ENCODE measurements around the gene ATP10A.

Gene ATP10A

DNA sequence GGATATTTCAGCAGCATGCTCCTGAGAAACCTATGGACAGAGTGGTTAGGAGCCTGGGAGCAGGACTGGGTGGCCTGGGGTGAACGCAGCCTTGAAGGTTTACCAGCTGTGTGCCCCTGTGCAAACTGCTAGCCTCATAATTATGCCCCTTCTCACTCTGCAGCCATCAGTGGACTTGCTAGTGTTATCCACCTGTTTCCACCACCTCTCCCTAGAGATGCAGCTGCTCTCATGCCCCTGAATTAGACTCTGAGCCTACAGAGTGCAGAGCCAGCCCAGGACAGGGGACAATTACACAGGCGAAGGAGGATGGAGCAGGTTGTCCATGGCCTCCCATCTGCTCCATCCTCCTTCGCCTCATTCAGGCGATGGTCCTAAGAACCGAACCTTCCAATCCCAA lies 175.9 kb downstream of the ATP10A start:
- DNase-seq (ENCODE audit: low spot score) (no peak), FAIRE-seq (no peak)

DNA sequence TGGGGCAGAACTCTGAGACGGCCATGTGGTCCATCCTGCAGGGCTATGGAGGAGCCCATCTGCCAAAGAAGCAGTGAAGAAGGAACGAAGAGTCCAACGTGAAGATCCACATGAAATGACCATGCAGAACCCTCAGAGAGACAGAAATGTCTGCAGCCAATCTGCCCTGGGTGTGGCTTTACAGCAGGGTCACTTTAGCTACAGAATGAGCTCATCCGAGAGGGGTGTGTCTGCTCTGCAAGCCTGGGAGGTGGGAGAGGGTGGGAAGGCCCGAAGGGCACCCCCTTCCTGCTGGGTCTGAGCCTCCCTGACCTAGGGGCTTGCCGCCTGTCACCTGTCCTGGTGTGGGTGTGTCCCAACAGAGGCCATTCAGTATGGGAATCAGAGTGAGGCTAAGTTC lies 176.3 kb downstream of the ATP10A start:
- DNase-seq (ENCODE audit: low spot score) (no peak), FAIRE-seq (no peak)

DNA sequence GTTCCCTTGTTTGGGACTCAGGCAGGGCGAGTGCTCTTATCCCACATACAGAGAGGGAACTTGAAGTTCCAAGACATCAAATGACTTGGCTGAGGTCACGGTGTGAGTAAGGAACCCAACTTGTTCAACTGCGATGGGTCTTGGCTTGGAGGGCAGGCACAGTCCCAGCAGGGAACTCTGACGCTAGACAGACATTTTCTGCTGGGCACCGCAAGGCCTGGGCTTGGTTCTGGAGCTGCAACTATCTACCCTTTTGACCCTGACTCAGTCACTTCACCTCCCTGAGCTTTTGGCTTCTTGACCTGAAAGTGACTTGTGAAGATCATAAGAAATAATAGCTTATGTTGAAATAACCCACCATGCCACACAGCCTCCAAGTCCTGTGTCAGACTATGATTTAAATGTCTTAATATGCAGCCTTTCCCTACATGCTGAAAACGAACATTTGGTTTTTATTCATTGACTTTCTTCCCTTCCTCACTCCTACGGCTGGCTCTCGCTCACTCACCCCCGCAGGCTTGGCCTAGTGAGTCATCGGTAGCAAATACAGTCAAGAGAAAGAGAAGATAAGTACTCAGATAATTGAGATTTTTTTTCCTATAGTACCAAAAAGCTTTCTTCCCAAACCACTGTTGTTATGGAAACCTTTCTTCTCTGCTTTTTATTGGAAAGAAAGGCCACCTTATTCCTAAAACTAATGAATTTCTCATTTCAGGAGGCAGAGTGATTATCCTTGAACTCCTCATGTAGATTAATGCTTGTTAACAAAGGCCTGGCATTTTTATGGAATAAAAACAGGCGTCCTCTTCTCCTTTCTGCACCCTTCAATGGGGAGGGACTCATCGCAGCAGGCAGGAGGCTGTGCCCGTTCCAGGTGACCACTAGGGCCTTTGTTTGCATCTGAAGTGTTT lies 178.4 kb downstream of the ATP10A start:
- FAIRE-seq (no peak), DNase-seq (ENCODE audit: low spot score) (peak; percentile 64)

DNA sequence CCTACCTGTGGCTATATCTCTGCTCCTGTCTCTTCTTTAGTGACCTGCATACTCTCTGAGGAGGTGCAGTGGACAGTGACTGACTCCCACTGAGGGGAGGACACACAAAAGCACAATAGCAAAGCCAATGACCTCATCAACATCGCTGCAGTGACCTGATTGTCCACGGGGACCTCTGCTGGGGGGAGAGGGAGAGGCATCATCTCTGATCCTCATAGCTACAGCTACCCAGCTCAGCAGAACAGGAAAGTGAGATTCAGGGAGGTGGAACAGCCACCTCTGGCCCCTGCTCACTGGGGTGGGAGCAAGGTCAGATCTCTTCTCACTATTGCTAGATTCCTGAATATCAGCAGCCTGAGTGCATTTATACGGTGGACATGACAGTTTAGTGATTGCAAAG lies 179.2 kb downstream of the ATP10A start:
- FAIRE-seq (no peak), DNase-seq (ENCODE audit: low spot score) (no peak)

DNA sequence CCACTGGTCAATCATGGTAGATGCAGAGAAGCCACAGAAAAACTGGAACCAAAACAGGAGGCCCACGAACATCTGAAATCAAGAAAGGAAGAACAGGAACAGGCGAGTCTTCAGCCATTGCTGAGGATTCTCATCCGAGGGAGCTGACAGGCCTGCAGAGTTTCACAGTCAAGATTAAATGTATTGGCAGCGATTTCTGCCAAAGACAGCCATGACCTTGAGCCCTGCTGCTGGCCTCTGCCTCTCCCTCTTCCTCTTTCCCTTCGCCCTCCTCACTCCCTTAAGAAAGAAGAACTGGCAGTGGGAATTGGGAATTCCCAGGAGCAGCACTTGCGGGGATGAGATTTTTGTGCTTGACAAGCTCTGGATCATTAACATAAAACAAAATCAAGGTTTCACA lies 179.7 kb downstream of the ATP10A start:
- DNase-seq (ENCODE audit: low spot score) (no peak), FAIRE-seq (no peak)

DNA sequence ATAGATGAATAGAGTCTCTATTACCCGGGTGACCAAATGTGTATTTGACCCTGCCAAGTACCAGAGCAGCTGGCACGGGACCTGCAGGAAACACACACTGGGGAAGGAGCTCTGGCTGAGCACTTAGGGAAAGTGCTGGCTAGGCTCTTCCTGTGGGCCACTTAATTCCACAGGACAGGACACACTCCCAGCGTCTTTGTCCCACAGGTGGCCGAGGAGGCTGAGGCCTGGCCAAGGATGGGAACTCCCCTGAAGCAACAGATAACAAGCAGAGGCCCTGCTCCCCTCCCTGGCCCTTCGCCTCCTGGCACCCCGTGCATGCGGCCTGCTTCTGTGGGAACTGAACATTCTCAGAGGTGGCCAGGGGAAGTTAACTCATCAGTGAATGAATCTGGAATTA lies 180.8 kb downstream of the ATP10A start:
- no peak for DNase-seq (ENCODE audit: low spot score)
- FAIRE-seq: no peak

DNA sequence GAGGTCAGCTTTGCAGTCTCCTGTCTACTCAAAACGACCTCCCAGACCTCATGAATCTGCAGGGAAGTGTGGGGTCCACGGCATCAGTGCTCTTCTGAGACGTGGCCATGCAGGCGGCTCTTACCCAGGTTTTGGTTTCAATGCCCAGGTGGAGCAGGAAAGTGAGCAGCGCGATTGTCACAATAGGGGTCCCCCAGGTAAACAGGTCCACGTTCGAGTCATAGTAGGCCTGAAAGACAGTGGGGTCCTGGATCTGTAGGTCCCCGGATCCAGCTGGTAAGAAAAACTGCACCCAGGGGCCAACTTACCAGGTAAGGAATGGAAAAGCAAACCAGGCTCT lies 182.5 kb downstream of the ATP10A start:
- no peak for FAIRE-seq

DNA sequence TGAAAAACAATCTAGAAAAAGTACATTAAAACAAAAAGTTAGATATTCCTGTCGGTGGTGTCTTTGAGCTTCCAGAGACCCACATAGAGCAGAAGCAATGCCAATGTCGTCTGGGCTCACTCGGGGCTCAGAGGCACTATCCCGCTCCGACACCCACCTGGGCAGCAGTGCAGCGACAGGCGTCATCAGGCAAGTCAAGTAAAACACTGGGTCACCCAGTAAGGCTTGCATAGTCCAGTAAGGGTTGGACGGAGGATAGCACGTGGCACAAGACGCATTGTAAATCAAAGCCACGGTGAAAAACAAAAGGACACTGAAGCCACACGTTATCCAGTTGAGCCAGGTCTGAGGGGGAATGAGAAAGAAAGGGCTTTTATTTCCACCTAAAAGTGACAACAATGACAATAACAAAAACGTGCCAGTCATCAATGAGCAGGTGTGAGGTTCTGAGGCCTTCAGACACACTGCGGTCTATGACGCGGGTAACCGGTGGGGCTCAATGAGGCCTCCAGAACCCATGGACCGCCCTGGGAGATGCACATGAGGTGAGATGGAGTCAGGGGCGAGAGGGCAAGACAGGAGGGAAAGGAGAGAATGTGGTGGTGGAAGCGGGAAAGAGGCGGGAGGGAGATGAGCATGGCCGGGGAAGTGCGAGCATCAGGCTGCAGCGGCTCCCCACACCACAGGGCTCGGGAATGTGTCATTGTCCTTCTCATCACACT lies 183.0 kb downstream of the ATP10A start:
- FAIRE-seq: no peak
- no peak for DNase-seq (ENCODE audit: low spot score)

More for the DNA sequence above, 182.5 kb downstream of the ATP10A start:
- no peak for DNase-seq (ENCODE audit: low spot score)

DNA sequence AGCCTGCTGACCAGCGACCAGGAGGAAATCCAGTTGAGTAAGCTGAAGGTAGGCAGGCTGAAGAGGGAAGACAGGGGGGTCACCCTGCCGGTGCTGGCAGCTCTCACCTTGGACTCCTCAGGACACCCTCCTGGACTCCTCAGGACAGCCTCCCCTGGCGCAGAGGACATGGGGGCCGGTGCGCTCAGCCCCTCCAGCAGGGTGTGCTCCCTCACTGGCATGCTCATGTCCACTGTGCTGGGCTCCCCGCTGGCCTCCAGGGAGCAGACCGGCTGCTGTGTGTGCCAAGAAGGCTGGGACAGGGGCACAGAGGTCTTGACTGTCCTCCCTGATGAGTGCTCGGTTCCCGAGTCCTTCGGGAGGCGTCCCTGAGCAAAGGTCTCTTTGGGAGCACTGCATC lies 183.6 kb downstream of the ATP10A start:
- peak; percentile 50 for FAIRE-seq
- no peak for DNase-seq (ENCODE audit: low spot score)

DNA sequence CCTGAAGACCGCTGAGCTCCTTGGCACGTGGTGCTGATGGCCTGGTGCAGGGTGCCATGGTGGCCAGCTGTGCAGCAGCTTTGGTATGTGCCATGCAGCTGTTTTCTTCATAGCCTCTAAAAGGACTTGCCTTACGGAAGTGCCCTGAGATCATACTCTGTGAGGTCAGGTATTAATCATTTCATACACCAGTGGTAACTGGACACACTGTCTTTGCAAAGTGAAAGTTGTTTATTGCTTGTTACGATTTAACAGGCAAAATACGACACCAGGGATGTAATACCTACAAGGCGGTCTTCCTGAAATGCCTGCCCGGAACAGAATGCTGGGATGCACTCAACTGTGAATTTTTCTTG lies 184.6 kb downstream of the ATP10A start:
- no peak for DNase-seq (ENCODE audit: low spot score)
- FAIRE-seq: no peak

DNA sequence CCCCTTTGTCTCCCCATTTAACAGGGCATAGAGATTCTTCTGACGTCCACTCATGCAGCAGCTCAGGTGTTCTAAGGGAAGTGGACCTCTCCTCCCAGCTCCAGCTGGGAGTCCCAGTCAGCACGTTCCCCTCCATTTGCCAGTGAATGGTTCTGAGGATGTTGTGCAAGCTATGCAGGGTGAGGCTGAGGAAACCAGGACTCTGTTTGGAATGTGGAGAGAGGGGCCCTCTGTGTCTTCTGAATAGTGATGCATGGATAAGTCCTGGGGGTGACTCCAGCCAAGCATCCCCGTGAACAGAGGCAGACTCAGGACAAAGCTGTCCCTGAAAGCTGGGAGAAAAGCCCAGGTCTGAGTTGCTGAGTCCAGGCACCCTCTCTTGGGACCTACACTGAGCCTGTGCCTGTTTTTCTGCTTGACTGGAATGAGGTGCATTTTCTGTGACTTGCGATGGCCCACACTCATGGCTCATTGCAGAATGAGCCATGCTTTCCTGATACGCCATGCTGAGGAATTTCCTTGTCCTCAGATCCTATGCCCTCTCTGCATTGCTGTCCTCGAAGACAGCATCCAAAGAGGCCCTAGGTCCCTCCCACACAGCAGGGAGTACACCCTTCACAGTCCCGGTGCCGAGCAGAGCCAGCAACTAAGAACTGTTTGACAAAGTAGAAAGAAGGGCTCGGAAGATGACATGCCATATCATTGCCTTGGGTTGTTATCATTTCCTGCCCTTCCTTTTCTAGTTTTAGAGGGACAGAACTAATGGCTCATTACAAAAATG lies 185.2 kb downstream of the ATP10A start:
- FAIRE-seq: no peak
- no peak for DNase-seq (ENCODE audit: low spot score)

DNA sequence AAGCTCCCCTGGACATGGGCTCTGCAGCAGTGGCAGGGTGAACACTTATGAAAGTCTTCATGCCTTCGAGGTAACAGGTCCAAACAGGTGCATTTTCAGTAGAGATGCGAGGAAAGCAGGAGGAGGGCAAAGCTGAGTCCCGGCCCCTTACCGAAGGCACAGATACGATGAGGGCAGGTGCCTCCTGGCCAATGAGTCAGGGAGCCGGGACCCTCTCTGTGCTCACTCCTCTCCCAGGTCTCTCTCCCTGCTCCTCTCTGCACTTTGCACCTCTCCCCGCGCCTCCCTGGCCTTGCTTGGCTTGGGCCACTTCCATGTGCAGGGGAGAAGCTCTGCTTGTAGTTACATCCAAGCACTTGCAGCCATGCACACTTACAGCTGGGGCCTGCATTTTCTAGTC lies 187.1 kb downstream of the ATP10A start:
- FAIRE-seq (no peak), DNase-seq (ENCODE audit: low spot score) (no peak)

DNA sequence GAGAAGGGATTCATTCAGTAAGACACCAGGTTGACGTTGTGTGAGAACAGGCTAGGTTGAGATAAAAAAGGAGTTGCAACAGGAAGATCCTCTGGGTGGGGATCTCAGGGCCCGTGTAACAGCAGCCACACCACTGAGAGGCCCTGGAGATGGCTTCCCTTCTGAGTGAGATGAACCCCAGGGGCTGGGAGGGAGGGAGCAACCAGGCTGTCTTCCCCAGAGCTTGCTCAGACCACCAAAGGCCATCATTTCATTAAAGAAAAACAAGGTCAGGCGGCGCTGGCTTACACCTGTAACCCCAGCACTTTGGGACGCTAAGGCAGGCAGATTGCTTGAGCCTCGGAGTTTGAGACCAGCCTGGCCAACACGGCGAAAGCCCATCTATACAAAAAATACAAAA lies 187.7 kb downstream of the ATP10A start:
- FAIRE-seq (no peak), DNase-seq (ENCODE audit: low spot score) (no peak)

DNA sequence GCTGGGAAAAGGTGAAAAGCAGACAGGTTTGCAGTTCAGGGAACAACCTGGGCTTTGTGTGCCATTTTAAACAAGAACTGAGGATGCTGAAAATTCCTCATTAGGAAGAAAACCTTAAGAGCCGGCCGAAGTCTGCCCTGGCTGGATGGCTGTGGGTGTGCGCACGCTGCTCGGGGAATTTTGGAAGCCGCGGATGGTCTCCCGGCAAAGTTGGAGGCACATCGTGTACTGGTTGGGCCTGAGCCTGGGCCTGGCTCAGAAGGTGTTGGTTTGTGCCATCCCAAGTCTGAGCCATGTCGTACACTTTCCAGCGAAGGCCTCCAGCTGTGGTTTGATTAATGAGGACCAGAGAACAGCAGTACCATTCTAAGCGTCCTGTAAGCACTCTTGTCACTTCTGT lies 188.2 kb downstream of the ATP10A start:
- DNase-seq (ENCODE audit: low spot score) (no peak), FAIRE-seq (no peak)

DNA sequence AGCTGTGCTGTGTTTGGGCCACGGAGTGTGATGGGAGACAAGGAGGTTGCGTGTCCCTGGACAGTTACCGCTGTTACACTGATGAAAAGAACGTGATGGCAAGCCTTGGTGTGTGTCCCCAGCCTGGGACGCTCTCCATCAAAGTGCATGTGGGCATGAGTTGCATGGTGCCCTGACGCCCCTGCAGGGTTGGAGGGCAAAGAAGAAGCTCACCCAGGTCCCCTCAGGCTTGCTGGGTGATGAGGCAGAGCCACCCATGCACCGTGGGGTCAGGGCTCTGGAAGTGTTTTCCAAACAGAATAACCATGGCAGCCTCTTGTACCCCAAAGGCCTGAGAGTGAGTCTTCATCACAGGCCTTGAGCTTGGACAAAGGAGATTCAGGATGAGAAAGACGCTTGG lies 189.2 kb downstream of the ATP10A start:
- FAIRE-seq (no peak), DNase-seq (ENCODE audit: low spot score) (no peak)

DNA sequence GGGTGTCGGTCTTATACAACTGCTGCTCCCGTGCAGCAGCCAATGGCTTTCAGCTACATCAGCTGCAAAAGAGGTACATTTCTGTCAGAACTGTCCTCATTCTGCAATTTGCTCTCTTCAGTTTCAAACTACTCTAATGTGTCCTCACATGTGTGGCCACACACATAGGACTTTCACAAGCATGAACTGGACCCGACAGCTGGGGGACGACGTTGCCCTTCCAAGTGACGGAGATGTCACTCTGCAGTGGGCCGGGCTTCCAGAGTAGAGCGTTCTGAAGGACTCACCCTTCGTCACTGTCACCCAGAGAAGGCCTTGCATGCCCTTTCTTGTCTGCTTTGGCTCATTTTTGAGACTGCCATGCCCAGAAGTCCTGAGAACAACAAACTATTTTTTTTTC lies 189.8 kb downstream of the ATP10A start:
- no peak for FAIRE-seq

DNA sequence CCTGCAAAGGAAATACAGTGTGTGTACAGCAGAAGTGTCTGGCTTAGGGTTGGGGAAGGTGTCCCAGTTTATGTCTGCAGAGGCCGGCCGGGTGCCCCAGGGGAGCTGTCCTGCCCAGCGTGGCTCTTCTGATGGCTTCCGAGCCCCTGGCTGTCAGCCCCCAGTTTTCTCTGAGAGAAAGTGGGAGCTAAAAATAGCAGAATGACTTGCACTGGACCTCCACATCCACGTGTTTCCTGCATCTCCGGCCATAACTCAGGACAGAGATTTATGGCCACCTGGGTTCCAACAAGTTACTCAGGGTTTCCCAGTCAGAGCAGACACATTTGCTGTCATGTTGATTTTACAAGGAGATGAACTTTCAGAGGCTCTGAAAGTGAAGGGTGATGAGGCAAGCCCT lies 192.0 kb downstream of the ATP10A start:
- FAIRE-seq (no peak), DNase-seq (ENCODE audit: low spot score) (no peak)

More for the DNA sequence above, 189.8 kb downstream of the ATP10A start:
- no peak for DNase-seq (ENCODE audit: low spot score)

DNA sequence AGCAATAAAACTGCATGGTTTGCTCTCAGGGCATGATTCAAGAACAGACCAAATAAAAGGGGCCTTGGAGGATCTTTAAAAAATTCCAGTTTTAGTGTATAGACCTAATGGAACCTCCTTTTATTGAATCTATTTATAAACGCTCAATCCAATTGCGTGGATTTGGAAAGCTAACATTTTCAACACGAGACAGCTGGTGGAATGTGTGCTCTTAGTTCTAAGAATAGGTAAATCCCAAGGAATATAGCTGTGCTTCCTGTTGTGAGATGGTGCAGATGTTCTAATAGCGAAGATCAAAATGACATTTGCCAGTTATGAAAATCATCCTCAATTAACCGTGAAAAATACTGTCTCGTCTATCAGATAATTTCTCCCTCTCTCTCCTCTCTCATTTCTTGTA lies 192.5 kb downstream of the ATP10A start:
- FAIRE-seq (no peak), DNase-seq (ENCODE audit: low spot score) (no peak)

DNA sequence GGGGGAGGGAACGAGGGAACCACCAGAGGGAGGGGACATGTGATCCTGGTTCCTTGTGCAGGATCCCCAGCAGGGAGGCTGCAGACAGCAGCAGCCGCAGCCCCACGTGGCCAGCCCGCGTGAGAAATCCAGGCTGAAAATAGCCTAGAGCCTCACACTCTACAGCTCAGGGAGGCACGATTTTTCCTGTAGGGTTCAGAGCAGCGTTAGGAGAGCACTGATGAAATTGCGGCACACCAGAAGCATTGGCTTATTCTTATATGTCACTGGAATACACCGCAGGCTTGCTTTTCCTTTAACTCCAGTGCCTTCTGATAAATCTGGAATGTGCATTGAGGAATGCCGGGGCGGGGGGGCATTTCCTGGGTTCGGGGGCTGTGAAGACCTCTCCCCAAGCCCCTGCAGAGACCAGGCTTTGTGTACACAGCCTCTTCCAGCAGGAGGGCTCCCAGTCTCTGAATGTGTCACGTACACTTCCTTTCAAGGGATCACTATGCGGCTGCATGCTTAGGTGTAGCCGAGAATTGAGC lies 193.0 kb downstream of the ATP10A start:
- FAIRE-seq (no peak), DNase-seq (ENCODE audit: low spot score) (peak; percentile 71)

DNA sequence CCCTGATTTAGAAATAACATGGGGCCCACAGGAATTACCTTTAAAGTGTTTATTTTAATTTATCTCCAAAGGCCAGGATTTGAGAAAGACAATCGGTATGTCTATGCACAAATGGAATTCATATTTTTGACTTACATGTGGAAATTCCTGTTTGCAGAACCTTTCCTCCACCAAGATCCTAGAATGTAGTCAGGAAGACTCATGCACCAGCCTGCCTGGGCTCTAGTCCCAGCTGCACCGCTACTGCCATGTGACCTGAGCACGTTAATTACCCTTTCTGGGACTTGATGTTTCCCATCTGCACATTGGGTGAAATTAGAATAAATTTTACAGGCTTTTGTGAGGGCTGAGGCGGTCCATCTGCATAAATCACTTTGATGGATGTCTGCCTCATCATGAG lies 194.2 kb downstream of the ATP10A start:
- FAIRE-seq (no peak), DNase-seq (ENCODE audit: low spot score) (no peak)

DNA sequence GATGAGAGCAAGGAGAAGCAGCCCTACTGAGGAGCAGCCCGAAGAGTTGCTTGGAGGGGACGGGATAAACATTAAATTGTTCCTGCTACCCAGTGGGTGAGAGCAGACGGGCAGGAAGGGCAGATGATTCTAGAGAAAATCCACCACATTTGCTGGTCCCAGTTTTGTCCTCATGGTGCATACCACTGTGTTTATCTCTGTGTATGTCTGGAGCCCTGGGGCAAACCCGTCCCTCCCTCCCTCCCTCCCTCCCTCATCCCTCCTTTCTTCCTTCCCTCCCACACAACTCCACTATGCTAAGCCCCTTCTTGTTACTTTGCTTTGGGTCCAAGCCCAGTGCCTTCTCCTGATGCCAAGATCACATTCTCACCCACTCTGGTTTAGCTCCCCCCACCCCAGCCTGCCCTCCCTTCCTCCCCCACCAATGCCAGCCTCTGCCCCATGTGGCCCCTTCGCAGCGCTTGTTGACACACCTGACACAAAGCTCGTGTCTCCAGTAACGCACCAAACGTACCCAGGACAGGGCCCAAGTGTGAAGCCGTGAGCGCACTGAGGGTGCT lies 194.8 kb downstream of the ATP10A start:
- DNase-seq (ENCODE audit: low spot score): no peak
- no peak for FAIRE-seq

DNA sequence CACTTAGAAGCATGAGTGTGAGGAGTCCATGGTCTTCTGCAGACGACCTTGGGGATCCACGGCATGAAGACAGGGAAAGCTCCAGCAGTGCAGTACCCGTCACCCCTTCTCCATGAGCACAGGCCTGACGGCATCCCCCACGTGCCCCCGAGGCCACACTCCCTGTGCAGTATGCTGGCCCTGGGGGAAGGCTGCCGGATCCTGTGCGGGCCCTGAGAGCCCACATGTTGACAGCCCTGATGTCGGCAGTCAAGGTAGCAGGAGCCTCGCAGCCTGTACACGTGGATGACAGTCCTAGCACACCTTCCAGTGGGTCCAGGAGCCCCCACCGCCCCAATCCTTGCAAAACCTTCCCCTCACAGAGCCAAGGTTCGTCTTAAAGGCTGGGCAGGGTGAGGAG lies 195.3 kb downstream of the ATP10A start:
- DNase-seq (ENCODE audit: low spot score): no peak
- FAIRE-seq: no peak

All from urothelium cell line (cell line).